Right kidney (tissue), 1 donor: Measurements from ENCODE around the gene KRTAP4-8.
"Not testable (repeated sequence)": the region's sequence is repeated elsewhere in the genome, so short reads cannot be mapped to it uniquely, and the experiment has no call there.

Source experiments
- DNase-seq: peaks from one replicate; pipeline ENCODE4 v3.0.0-alpha.2; 2016

Gene KRTAP4-8

GRCh38 chr17:41108728-41109386 lies 10.9 kb upstream of the KRTAP4-8 start:
- DNase-seq = not testable (repeated sequence)

- no peak for DNase-seq
These were observed 10.1 kb upstream of the KRTAP4-8 start for GRCh38 chr17:41107941-41108450.

GRCh38 chr17:41105347-41105746 lies 7.4 kb upstream of the KRTAP4-8 start, which contains the start of gene KRTAP4-9:
TSS of gene KRTAP4-9 (plus strand) at chr17:41105389. CDS start at chr17:41105389, 0 bp downstream.
- not testable (repeated sequence) for DNase-seq

- DNase-seq = not testable (repeated sequence)
These were observed 6.6 kb upstream of the KRTAP4-8 start for GRCh38 chr17:41104386-41105038.

GRCh38 chr17:41103896-41104295 lies 6.0 kb upstream of the KRTAP4-8 start:
- DNase-seq = no peak

- no peak for DNase-seq
These were observed 3.8 kb upstream of the KRTAP4-8 start, which contains the start of gene KRTAP4-16 for GRCh38 chr17:41101586-41102259. TSS of gene KRTAP4-16 (minus strand) at chr17:41102209. CDS start at chr17:41102209, 0 bp downstream.

- not testable (repeated sequence) for DNase-seq
These were observed 1.9 kb upstream of the KRTAP4-8 start for GRCh38 chr17:41099682-41100480.

- no peak for DNase-seq
These were observed 539 bp upstream of the KRTAP4-8 start for GRCh38 chr17:41098481-41098880.

GRCh38 chr17:41096055-41096454 lies 1.9 kb downstream of the KRTAP4-8 start:
- DNase-seq = no peak

GRCh38 chr17:41088760-41089352 lies 9.1 kb downstream of the KRTAP4-8 start:
- DNase-seq = not testable (repeated sequence)

- DNase-seq = not testable (repeated sequence)
These were observed 13.7 kb downstream of the KRTAP4-8 start, which contains the start of gene KRTAP4-7 for GRCh38 chr17:41084100-41084856. TSS of gene KRTAP4-7 (plus strand) at chr17:41084150. CDS start at chr17:41084207, 57 bp downstream.

GRCh38 chr17:41083427-41083826 lies 14.5 kb downstream of the KRTAP4-8 start:
- DNase-seq = not testable (repeated sequence)

GRCh38 chr17:41082626-41083025 lies 15.3 kb downstream of the KRTAP4-8 start:
- DNase-seq = no peak

- no peak for DNase-seq
These were observed 21.2 kb downstream of the KRTAP4-8 start for GRCh38 chr17:41076788-41077187.

GRCh38 chr17:41073676-41074075 lies 24.3 kb downstream of the KRTAP4-8 start:
- no peak for DNase-seq

GRCh38 chr17:41071606-41072360 lies 26.2 kb downstream of the KRTAP4-8 start:
- no peak for DNase-seq

GRCh38 chr17:41069031-41069430 lies 28.9 kb downstream of the KRTAP4-8 start:
- no peak for DNase-seq

- DNase-seq = no peak
These were observed 30.7 kb downstream of the KRTAP4-8 start for GRCh38 chr17:41067281-41067680.

- no peak for DNase-seq
These were observed 31.9 kb downstream of the KRTAP4-8 start, which contains the start of gene KRTAP2-4 for GRCh38 chr17:41065829-41066624. TSS of gene KRTAP2-4 (minus strand) at chr17:41065879. CDS start at chr17:41065845, 34 bp downstream.
